PC-9 (cell line): ENCODE data around the gene CLEC18B. TPM values are rescaled to one million over a fixed set of nuclear protein-coding genes. Genes with fewer than 3 reads are reported as not detected.
A peak's percentile ranks its signal among the peaks of the same experiment; 100 is the strongest.
"Not testable (repeated sequence)": the region's sequence is repeated elsewhere in the genome, so short reads cannot be mapped to it uniquely, and the experiment has no call there.

Experiments
- BruUV-seq: library from RNA; stranded (reverse); fragments of 400-500 nt; replicated peaks from 2 replicates; lab custom pipeline; 2021; lab: Mats Ljungman, UMichigan
- CTCF ChIA-PET: fragments of 300-600 bp; sonication (Branson Sonifier 250); formaldehyde crosslinking; loops from one replicate; lab custom pipeline; 2022; ENCODE audit warnings: antibody characterized with exemption; lab: Charles Lee
- POLR2A ChIA-PET: fragments of 300-600 bp; sonication (Branson Sonifier 250); formaldehyde crosslinking; loops from one replicate; lab custom pipeline; 2022; ENCODE audit warnings: antibody characterized with exemption; ENCODE audit not compliant: unreplicated experiment; lab: Charles Lee
- DNase-seq, 2 experiments: peaks; one replicate each; pipeline versions ENCODE4 v3.0.0 to v3.0.0-alpha.2; 2015 to 2022; ENCODE audit warnings: mixed read lengths in 1 of 2
- H2AFZ ChIP-seq: fragments of 200-600 bp; sonication (generic); 2 replicates; pipeline ENCODE4 v1.8.1; 2017; ENCODE audit warnings: antibody characterized with exemption
- H3F3A ChIP-seq: fragments of 200-600 bp; sonication (generic); 2 replicates; pipeline ENCODE4 v1.8.1; 2017; ENCODE audit warnings: antibody characterized with exemption, mild to moderate bottlenecking, low read depth; ENCODE audit not compliant: insufficient read depth
- H3K27ac ChIP-seq: fragments of 200-600 bp; sonication (generic); 2 replicates; pipeline ENCODE4 v1.6.1; 2016; ENCODE audit warnings: mixed run types
- H3K27me3 ChIP-seq: fragments of 200-600 bp; sonication (generic); 2 replicates; pipeline ENCODE4 v1.6.1; 2016; ENCODE audit warnings: low read depth, mixed run types; ENCODE audit not compliant: insufficient read depth
- H3K36me3 ChIP-seq: fragments of 200-600 bp; sonication (generic); 2 replicates; pipeline ENCODE4 v1.6.1; 2016; ENCODE audit warnings: low read depth, mixed run types
- H3K4me1 ChIP-seq: fragments of 200-600 bp; sonication (generic); replicated peaks from 2 replicates; pipeline ENCODE4 v1.6.1; 2016; ENCODE audit warnings: mixed run types; ENCODE audit not compliant: insufficient read depth
- H3K4me2 ChIP-seq: fragments of 200-600 bp; sonication (generic); 2 replicates; pipeline ENCODE4 v1.6.1; 2017; ENCODE audit warnings: mixed run types
- H3K4me3 ChIP-seq: fragments of 200-600 bp; sonication (generic); 2 replicates; pipeline ENCODE4 v1.6.1; 2016; ENCODE audit warnings: mixed run types
- H3K79me2 ChIP-seq: fragments of 200-600 bp; sonication (generic); 2 replicates; pipeline ENCODE4 v1.6.1; 2017; ENCODE audit warnings: low read depth, mixed run types
- H3K9me2 ChIP-seq: fragments of 200-600 bp; sonication (generic); 2 replicates; pipeline ENCODE4 v1.8.1; 2017; ENCODE audit warnings: mild to moderate bottlenecking; ENCODE audit not compliant: insufficient read depth
- H3K9me3 ChIP-seq: fragments of 200-600 bp; sonication (generic); 2 replicates; pipeline ENCODE4 v1.8.1; 2016; ENCODE audit warnings: low read depth; ENCODE audit not compliant: insufficient read depth
- H4K20me1 ChIP-seq: fragments of 200-600 bp; sonication (generic); 2 replicates; pipeline ENCODE4 v1.8.1; 2017; ENCODE audit not compliant: insufficient read depth
- intact Hi-C: fragments of 100-400 bp; cut with micrococcal nuclease; formaldehyde crosslinking; loops from one replicate; pipeline ENCODE4 v1.10.0; 2022; ENCODE audit not compliant: unreplicated experiment
- total RNA-seq: library from RNA; stranded (reverse); gene quantifications from 2 replicates; pipeline ENCODE4 v1.2.3, GENCODE V29; 2021

Gene CLEC18B
- total RNA-seq, 1 experiment from 2014 or later: 2.2 TPM

DNA sequence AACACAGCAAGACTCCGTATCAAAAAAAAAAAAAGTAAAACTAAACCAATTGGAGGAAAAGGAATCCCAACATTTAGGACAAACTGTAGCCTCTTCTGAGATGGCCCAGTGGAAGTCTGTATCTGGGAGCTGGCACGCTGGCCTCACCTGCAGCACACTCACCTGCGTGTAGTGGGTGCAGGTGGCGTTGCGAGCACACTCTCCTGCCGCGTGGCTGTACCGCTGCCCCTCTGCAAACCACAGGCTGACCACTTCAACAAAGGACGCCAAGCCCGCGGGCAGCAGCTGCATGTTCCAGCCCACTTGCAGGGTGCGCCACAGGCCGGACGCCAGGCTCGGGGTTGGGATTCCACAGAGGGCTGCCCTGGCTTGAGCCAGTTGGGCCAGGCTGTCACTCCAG is 3.4 kb downstream of the CLEC18B start:
- H3K79me2 ChIP-seq, H3K4me2 ChIP-seq, CTCF ChIA-PET, H2AFZ ChIP-seq, H3K36me3 ChIP-seq, H3K27me3 ChIP-seq, H3K4me3 ChIP-seq, H3K27ac ChIP-seq, H4K20me1 ChIP-seq, POLR2A ChIA-PET, H3K9me2 ChIP-seq, BruUV-seq, H3K9me3 ChIP-seq, H3K4me1 ChIP-seq, H3F3A ChIP-seq, DNase-seq, intact Hi-C loops: not testable (repeated sequence)

GRCh38 chr16:74413920-74414319 is 7.4 kb downstream of the CLEC18B start:
- H4K20me1 ChIP-seq, intact Hi-C loops, H3K27ac ChIP-seq, H3K4me3 ChIP-seq, POLR2A ChIA-PET, H3K79me2 ChIP-seq, H3K27me3 ChIP-seq, DNase-seq, H3K9me2 ChIP-seq, CTCF ChIA-PET, H3K4me1 ChIP-seq, H3F3A ChIP-seq, BruUV-seq, H3K4me2 ChIP-seq, H3K36me3 ChIP-seq, H3K9me3 ChIP-seq, H2AFZ ChIP-seq: not testable (repeated sequence)

DNA sequence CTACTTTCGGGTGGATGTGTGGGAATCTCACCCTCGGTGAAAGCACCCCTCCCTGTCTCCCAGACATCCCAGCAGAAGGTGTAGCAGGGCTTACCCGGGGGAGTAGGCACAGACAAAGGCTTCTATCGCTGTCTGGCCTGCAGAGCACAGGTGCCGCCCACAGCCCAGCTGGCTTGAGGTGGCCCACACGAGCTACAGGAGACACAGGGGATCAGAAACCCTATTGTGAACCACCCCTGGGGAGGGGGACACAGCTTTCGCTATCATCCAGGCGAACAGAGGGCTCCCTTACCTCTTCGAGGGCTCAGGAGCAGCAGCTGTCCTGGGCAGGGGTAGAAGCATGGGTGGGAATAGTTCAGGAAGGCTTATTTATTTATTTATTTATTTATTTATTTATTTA is 7.8 kb downstream of the CLEC18B start:
- BruUV-seq, POLR2A ChIA-PET: not testable (repeated sequence)
- DNase-seq: peak in 1 of 2 experiments; percentile 26

GRCh38 chr16:74412775-74413390 is 8.4 kb downstream of the CLEC18B start:
- POLR2A ChIA-PET: not testable (repeated sequence)

More for the DNA sequence above, 7.8 kb downstream of the CLEC18B start:
- H3K9me2 ChIP-seq, H3K9me3 ChIP-seq, H3K4me2 ChIP-seq, H3K27me3 ChIP-seq, H3K4me1 ChIP-seq, CTCF ChIA-PET, H4K20me1 ChIP-seq, H3F3A ChIP-seq, intact Hi-C loops, H3K4me3 ChIP-seq, H3K79me2 ChIP-seq, H3K36me3 ChIP-seq, H3K27ac ChIP-seq, H2AFZ ChIP-seq: not testable (repeated sequence)

GRCh38 chr16:74412138-74412774 is 9.0 kb downstream of the CLEC18B start:
- POLR2A ChIA-PET, H3K36me3 ChIP-seq, H3K9me3 ChIP-seq, H3K4me1 ChIP-seq, H3K27me3 ChIP-seq, H3K9me2 ChIP-seq, H2AFZ ChIP-seq, H3K4me3 ChIP-seq, BruUV-seq, H3K79me2 ChIP-seq, H3K27ac ChIP-seq, intact Hi-C loops, H3F3A ChIP-seq, CTCF ChIA-PET, DNase-seq, H4K20me1 ChIP-seq, H3K4me2 ChIP-seq: not testable (repeated sequence)

More at GRCh38 chr16:74412775-74413390, 8.4 kb downstream of the CLEC18B start:
- H3K4me3 ChIP-seq, BruUV-seq, H3K9me3 ChIP-seq, H3K4me1 ChIP-seq, H3K36me3 ChIP-seq, H2AFZ ChIP-seq, H3K79me2 ChIP-seq, H3K27me3 ChIP-seq, intact Hi-C loops, CTCF ChIA-PET, H3F3A ChIP-seq, H4K20me1 ChIP-seq, H3K9me2 ChIP-seq, H3K27ac ChIP-seq, H3K4me2 ChIP-seq: not testable (repeated sequence)
- peak in 1 of 2 experiments; percentile 5 for DNase-seq

GRCh38 chr16:74410981-74411380 is 10.3 kb downstream of the CLEC18B start:
- intact Hi-C loops, H3K27me3 ChIP-seq, H3K79me2 ChIP-seq, POLR2A ChIA-PET, H3K4me2 ChIP-seq, H3F3A ChIP-seq, BruUV-seq, H3K27ac ChIP-seq, H3K4me3 ChIP-seq, H2AFZ ChIP-seq, H3K9me2 ChIP-seq, H3K4me1 ChIP-seq, H3K36me3 ChIP-seq, H3K9me3 ChIP-seq, H4K20me1 ChIP-seq, CTCF ChIA-PET: not testable (repeated sequence)
- peak in 1 of 2 experiments; percentile 8 for DNase-seq

DNA sequence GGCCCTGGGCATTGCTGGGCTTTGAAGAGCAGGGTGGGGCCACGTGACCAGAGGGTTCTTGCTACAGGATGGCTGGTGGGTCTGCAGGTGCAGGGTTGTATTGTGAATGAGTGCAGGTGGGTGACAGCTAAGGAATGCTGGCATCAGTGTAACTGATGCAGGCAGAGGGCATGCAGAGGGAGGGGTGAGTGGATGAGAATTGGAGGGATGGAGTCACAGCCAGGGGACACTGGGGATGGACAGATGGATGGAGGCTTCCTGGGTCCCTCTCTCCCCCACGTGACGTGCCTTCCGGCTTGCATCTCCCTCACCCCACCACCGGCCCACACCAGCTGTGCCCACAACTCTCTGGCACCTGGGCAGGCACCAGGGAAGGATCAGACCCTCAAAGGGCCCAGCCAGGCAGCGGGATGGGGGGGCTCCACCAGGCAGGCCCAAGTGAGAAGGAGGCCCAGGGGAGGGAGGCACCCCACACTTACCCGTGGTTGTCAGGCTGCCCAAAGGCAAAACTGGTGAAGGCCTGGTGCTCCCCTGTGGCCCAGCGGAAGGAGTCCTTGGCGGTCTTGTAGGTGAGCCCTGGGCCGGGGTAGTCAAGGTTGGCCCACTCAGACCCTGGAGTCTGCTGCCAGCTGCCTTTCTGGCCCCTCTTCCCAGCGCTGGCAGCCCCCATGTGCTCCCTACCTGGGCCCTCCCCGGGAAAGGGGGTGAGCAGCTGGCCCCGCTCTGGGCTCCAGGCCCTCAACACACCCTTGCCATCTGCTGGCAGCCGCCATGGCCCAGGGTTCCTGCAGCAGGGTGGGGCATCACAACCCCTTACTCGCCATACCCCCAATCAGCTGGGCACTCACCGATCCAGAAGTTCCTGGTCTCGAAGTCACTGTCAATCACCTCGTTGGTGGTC is 11.0 kb downstream of the CLEC18B start:
- H2AFZ ChIP-seq, H3K27ac ChIP-seq, POLR2A ChIA-PET, H3F3A ChIP-seq, H3K36me3 ChIP-seq, BruUV-seq, H3K79me2 ChIP-seq, H3K9me3 ChIP-seq, CTCF ChIA-PET, H3K4me3 ChIP-seq, H4K20me1 ChIP-seq, H3K27me3 ChIP-seq, H3K9me2 ChIP-seq, H3K4me1 ChIP-seq, H3K4me2 ChIP-seq, intact Hi-C loops: not testable (repeated sequence)
- peak in 1 of 2 experiments; percentile 22 for DNase-seq
